Ascending aorta (tissue), 2 donors: ENCODE data around the gene RSF1. TPM values are rescaled to one million over a fixed set of nuclear protein-coding genes. Genes with fewer than 3 reads are reported as not detected.

ENCODE experiments used
- DNase-seq, 2 donors: peaks; one replicate each; pipeline ENCODE4 v3.0.0-alpha.2; 2019; ENCODE audit warnings: low spot score in 2 of 2
- H3K27ac ChIP-seq, 2 donors: fragments of 200-600 bp; sonication (generic); one replicate each; pipeline ENCODE4 v1.5.1; 2016 to 2017; ENCODE audit warnings: mild to moderate bottlenecking in 1 of 2
- H3K27me3 ChIP-seq: fragments of 200-600 bp; sonication (generic); one replicate; pipeline ENCODE4 v1.5.1; 2017
- H3K36me3 ChIP-seq, 2 donors: fragments of 200-600 bp; sonication (generic); one replicate each; pipeline ENCODE4 v1.5.1; 2016
- H3K4me1 ChIP-seq, 2 donors: fragments of 200-600 bp; sonication (generic); one replicate each; pipeline ENCODE4 v1.5.1; 2016 to 2017; ENCODE audit warnings: mild to moderate bottlenecking in 1 of 2
- H3K4me3 ChIP-seq, 2 donors: fragments of 200-600 bp; sonication (generic); one replicate each; pipeline ENCODE4 v1.5.1; 2016 to 2017; ENCODE audit warnings: mild to moderate bottlenecking in 1 of 2
- H3K9me3 ChIP-seq, 2 donors: fragments of 200-600 bp; sonication (generic); one replicate each; pipeline ENCODE4 v1.5.1; 2016
- intact Hi-C: fragments of 100-400 bp; cut with DNase I; formaldehyde crosslinking; loops from one replicate; pipeline ENCODE4 v1.15.1; 2023
- total RNA-seq: library from RNA; depleted of rRNA; stranded (reverse); fragments of >200 nt; gene quantifications from one replicate; pipeline ENCODE4 v1.1.0, GENCODE V29; 2016
- TF ChIP-seq, protein P1 (sequence below), 3 experiments: fragments of 200-600 bp in 2 of 3; fragments of 450-650 bp in 1 of 3; sonication (generic) in 2 of 3; IDR thresholded peaks; one replicate each; pipeline ENCODE4 v1.5.1; 2016 to 2019; ENCODE audit warnings: antibody characterized with exemption in 3 of 3, mild to moderate bottlenecking in 1 of 3, moderate library complexity in 1 of 3

RSF1 gene
- total RNA-seq, 1 donor from 2014 or later: 17.8 TPM

- Histone ChIP-seq H3K4me3 (no peak overlapping the region), H3K4me1 (peaks cover 0 to 15% of the 10 kb centered on the region in 2 donors), H3K36me3 (peaks cover 0 to 4% of the 10 kb centered on the region in 2 donors), H3K27ac (no peak overlapping the region), H3K27me3 (no peaks in the 10 kb centered on the region), H3K9me3 (no peaks in the 10 kb centered on the region)
- TF ChIP-seq, protein P1, sequence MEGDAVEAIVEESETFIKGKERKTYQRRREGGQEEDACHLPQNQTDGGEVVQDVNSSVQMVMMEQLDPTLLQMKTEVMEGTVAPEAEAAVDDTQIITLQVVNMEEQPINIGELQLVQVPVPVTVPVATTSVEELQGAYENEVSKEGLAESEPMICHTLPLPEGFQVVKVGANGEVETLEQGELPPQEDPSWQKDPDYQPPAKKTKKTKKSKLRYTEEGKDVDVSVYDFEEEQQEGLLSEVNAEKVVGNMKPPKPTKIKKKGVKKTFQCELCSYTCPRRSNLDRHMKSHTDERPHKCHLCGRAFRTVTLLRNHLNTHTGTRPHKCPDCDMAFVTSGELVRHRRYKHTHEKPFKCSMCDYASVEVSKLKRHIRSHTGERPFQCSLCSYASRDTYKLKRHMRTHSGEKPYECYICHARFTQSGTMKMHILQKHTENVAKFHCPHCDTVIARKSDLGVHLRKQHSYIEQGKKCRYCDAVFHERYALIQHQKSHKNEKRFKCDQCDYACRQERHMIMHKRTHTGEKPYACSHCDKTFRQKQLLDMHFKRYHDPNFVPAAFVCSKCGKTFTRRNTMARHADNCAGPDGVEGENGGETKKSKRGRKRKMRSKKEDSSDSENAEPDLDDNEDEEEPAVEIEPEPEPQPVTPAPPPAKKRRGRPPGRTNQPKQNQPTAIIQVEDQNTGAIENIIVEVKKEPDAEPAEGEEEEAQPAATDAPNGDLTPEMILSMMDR (IDR thresholded peaks at IDR 0.05): no peak
- DNase-seq: no peak
- intact Hi-C loops: no loop called here
Observed at GRCh38 chr11:77814848-77815247, 5.7 kb downstream of the RSF1 start.

DNA sequence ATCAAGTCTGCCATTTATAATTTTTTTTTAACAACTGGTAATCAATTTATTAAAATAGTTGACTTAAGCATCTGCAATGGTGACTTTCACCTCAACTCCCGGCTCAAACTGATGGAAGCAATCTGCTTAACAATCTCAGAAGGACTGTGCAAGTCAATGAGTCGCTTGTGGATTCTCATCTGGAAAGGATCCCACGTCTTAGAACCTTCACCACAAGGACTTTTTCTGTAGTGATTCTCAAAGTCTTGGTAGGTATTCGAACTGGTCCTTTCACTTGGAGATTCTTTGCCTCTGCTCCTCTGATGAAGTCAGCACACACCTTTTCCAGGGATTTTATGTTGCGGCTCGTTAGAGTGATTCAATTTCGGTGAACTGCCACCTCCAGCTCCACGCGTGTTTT is 7.3 kb downstream of the RSF1 start:
- H3K4me1 ChIP-seq: peaks cover 0 to 5% of the 10 kb centered on the region in 2 donors

GRCh38 chr11:77806993-77807392 is 13.5 kb downstream of the RSF1 start:
- H3K4me1 ChIP-seq: no peaks in the 10 kb centered on the region

More for the DNA sequence above, 7.3 kb downstream of the RSF1 start:
- H3K4me3 ChIP-seq: no peak overlapping the region
- TF ChIP-seq, protein P1 (IDR thresholded peaks at IDR 0.05): no peak
- H3K36me3 ChIP-seq: peaks cover 3 to 4% of the 10 kb centered on the region in 2 donors
- no peak overlapping the region for H3K27ac ChIP-seq
- DNase-seq: no peak
- intact Hi-C loops: no loop called here
- no peaks in the 10 kb centered on the region for H3K27me3 ChIP-seq
- H3K9me3 ChIP-seq: no peaks in the 10 kb centered on the region

DNA sequence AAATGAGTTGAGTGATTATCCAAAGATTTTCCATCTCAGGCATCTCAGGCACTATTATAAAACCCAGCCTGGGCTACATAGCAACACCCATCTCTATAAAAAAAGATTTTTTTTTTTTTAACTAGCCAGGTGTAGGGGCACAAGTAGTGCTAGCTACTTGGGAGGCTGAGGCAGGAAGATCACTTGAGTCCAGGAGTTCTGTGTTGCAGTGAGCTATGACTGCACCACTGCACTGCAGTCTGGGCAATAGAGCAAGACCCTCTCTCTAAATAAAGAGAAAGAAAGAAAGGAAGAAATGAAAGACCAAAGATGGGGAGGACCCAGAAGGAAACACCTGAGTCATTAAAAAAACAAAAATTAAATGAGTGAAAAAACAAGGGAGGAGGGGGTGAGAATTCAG is 14.1 kb downstream of the RSF1 start:
- H3K4me1 ChIP-seq: no peaks in the 10 kb centered on the region
- no peak for DNase-seq
- intact Hi-C loops: no loop called here
- H3K27ac ChIP-seq: no peak overlapping the region
- no peak overlapping the region for H3K4me3 ChIP-seq
- H3K9me3 ChIP-seq: no peaks in the 10 kb centered on the region
- H3K27me3 ChIP-seq: no peaks in the 10 kb centered on the region
- peaks cover 3 to 4% of the 10 kb centered on the region in 2 donors for H3K36me3 ChIP-seq
- TF ChIP-seq, protein P1 (IDR thresholded peaks at IDR 0.05): no peak

More at GRCh38 chr11:77806993-77807392, 13.5 kb downstream of the RSF1 start:
- Histone ChIP-seq H3K9me3 (no peaks in the 10 kb centered on the region), H3K36me3 (peaks cover 3 to 4% of the 10 kb centered on the region in 2 donors), H3K27ac (no peak overlapping the region), H3K4me3 (no peak overlapping the region), H3K27me3 (no peaks in the 10 kb centered on the region)
- intact Hi-C loops: no loop called here
- TF ChIP-seq, protein P1 (IDR thresholded peaks at IDR 0.05): no peak
- DNase-seq: no peak

GRCh38 chr11:77801477-77801876 is 19.0 kb downstream of the RSF1 start:
- Histone ChIP-seq H3K36me3 (peaks cover 0 to 5% of the 10 kb centered on the region in 2 donors), H3K4me1 (peaks cover 0 to 8% of the 10 kb centered on the region in 2 donors), H3K9me3 (no peaks in the 10 kb centered on the region), H3K27me3 (no peaks in the 10 kb centered on the region), H3K27ac (no peak overlapping the region), H3K4me3 (no peak overlapping the region)
- DNase-seq: no peak
- intact Hi-C loops: no loop called here
- TF ChIP-seq, protein P1 (IDR thresholded peaks at IDR 0.05): no peak

GRCh38 chr11:77800449-77800848 is 20.1 kb downstream of the RSF1 start:
- no peak for DNase-seq
- Histone ChIP-seq H3K4me3 (no peak overlapping the region), H3K4me1 (peaks cover 0 to 8% of the 10 kb centered on the region in 2 donors), H3K27me3 (no peaks in the 10 kb centered on the region), H3K9me3 (no peaks in the 10 kb centered on the region), H3K36me3 (peaks cover 0 to 5% of the 10 kb centered on the region in 2 donors), H3K27ac (no peak overlapping the region)
- TF ChIP-seq, protein P1 (IDR thresholded peaks at IDR 0.05): no peak
- intact Hi-C loops: no loop called here
